Ectodermal cell (in vitro differentiated cells): Measurements from ENCODE around the gene LBHD2.
"Not testable (repeated sequence)": the region's sequence is repeated elsewhere in the genome, so short reads cannot be mapped to it uniquely, and the experiment has no call there.

Experiments used
- H3K27ac ChIP-seq: 2 replicates; pipeline ENCODE4 v1.7.0; 2013; ENCODE audit warnings: mild to moderate bottlenecking, low read depth, low read length; ENCODE audit not compliant: insufficient read depth, poor library complexity, severe bottlenecking
- H3K27me3 ChIP-seq: 2 replicates; pipeline ENCODE4 v1.7.0; 2013; ENCODE audit warnings: mild to moderate bottlenecking, low read length; ENCODE audit not compliant: insufficient read depth, control insufficient read depth, poor library complexity, severe bottlenecking
- H3K36me3 ChIP-seq: one replicate; pipeline ENCODE4 v1.7.0; 2013; ENCODE audit warnings: low read length; ENCODE audit not compliant: control insufficient read depth, insufficient read depth
- H3K4me1 ChIP-seq: one replicate; pipeline ENCODE4 v1.7.0; 2013; ENCODE audit warnings: low read length; ENCODE audit not compliant: control insufficient read depth, insufficient read depth
- H3K4me3 ChIP-seq: 2 replicates; pipeline ENCODE4 v1.7.0; 2013; ENCODE audit warnings: low read depth, low read length, control low read depth; ENCODE audit not compliant: insufficient read depth
- H3K9me3 ChIP-seq: 2 replicates; pipeline ENCODE4 v1.7.0; 2013; ENCODE audit warnings: mild to moderate bottlenecking, low read length, moderate library complexity; ENCODE audit not compliant: control insufficient read depth
- WGBS, 2 experiments: methylation state at CpG; one replicate each; pipeline ENCODE4 v1.1.7; 2013; ENCODE audit warnings: missing lambda C conversion rate in 2 of 2; 5-methylcytosine and 5-hydroxymethylcytosine counted together

Gene LBHD2

GRCh38 chr14:103112400-103113243 is 28.6 kb downstream of the LBHD2 start:
- Histone ChIP-seq H3K4me1 (peaks cover 32% of the 10 kb centered on the region), H3K4me3 (no peak overlapping the region), H3K27me3 (peaks cover 18% of the 10 kb centered on the region), H3K36me3 (no peaks in the 10 kb centered on the region), H3K27ac (no peak overlapping the region), H3K9me3 (no peaks in the 10 kb centered on the region)
- 78 to 85% methylated on average over 11 of the region's 11 CpGs for WGBS, 2 experiments

- Histone ChIP-seq H3K4me1 (peaks cover 32% of the 10 kb centered on the region), H3K27ac (no peak overlapping the region), H3K4me3 (no peak overlapping the region), H3K36me3 (no peaks in the 10 kb centered on the region), H3K27me3 (peaks cover 18% of the 10 kb centered on the region), H3K9me3 (no peaks in the 10 kb centered on the region)
- WGBS, 2 experiments = 87 to 92% methylated on average over 5 of the region's 5 CpGs
These were observed 29.3 kb downstream of the LBHD2 start for GRCh38 chr14:103113303-103113702.

GRCh38 chr14:103113774-103114173 is 29.8 kb downstream of the LBHD2 start:
- H3K9me3 ChIP-seq = no peaks in the 10 kb centered on the region
- H3K36me3 ChIP-seq = no peaks in the 10 kb centered on the region
- H3K27me3 ChIP-seq = peaks cover 18% of the 10 kb centered on the region
- 89 to 95% methylated on average over 13 of the region's 13 CpGs for WGBS, 2 experiments
- peaks cover 31% of the 10 kb centered on the region for H3K4me1 ChIP-seq
- H3K27ac ChIP-seq = no peak overlapping the region
- H3K4me3 ChIP-seq = no peak overlapping the region

GRCh38 chr14:103115086-103115679 is 31.2 kb downstream of the LBHD2 start:
- H3K9me3 ChIP-seq, H3K4me3 ChIP-seq, H3K27ac ChIP-seq, H3K36me3 ChIP-seq: not testable (repeated sequence)
- Histone ChIP-seq H3K27me3 (peaks cover 12% of the 10 kb centered on the region), H3K4me1 (peaks cover 24% of the 10 kb centered on the region)
- WGBS, 2 experiments = 93% methylated on average over 12 of the region's 12 CpGs

GRCh38 chr14:103115845-103116572 is 32.0 kb downstream of the LBHD2 start:
- Histone ChIP-seq H3K36me3 (no peaks in the 10 kb centered on the region), H3K9me3 (no peaks in the 10 kb centered on the region), H3K27me3 (peaks cover 6% of the 10 kb centered on the region), H3K4me3 (no peak overlapping the region), H3K4me1 (peaks cover 16% of the 10 kb centered on the region), H3K27ac (no peak overlapping the region)
- 92% methylated on average over 10 of the region's 10 CpGs for WGBS, 2 experiments

GRCh38 chr14:103116636-103117035 is 32.6 kb downstream of the LBHD2 start:
- Histone ChIP-seq H3K27ac (no peak overlapping the region), H3K9me3 (no peaks in the 10 kb centered on the region), H3K27me3 (peaks cover 9% of the 10 kb centered on the region), H3K4me3 (no peak overlapping the region), H3K36me3 (no peaks in the 10 kb centered on the region), H3K4me1 (peaks cover 16% of the 10 kb centered on the region)
- 93% methylated on average over 17 of the region's 17 CpGs for WGBS, 2 experiments

GRCh38 chr14:103117499-103117898 is 33.5 kb downstream of the LBHD2 start:
- H3K36me3 ChIP-seq, H3K27ac ChIP-seq, H3K9me3 ChIP-seq, H3K4me3 ChIP-seq: not testable (repeated sequence)
- peaks cover 17% of the 10 kb centered on the region for H3K27me3 ChIP-seq
- peaks cover 15% of the 10 kb centered on the region for H3K4me1 ChIP-seq
- WGBS, 2 experiments = 96% methylated on average over 7 of the region's 7 CpGs

GRCh38 chr14:103118018-103118662 is 34.1 kb downstream of the LBHD2 start:
- Histone ChIP-seq H3K27ac (no peak overlapping the region), H3K4me1 (peaks cover 14% of the 10 kb centered on the region), H3K9me3 (no peaks in the 10 kb centered on the region), H3K36me3 (no peaks in the 10 kb centered on the region), H3K27me3 (peaks cover 23% of the 10 kb centered on the region), H3K4me3 (no peak overlapping the region)
- 68 to 74% methylated on average over 9 of the region's 10 CpGs for whole genome bisulfite sequencing, 2 experiments

GRCh38 chr14:103118663-103119404 is 34.8 kb downstream of the LBHD2 start:
- Histone ChIP-seq H3K36me3 (no peaks in the 10 kb centered on the region), H3K4me3 (no peak overlapping the region), H3K27ac (no peak overlapping the region), H3K9me3 (no peaks in the 10 kb centered on the region), H3K27me3 (peaks cover 29% of the 10 kb centered on the region), H3K4me1 (peaks cover 14% of the 10 kb centered on the region)
- WGBS, 2 experiments = 86 to 87% methylated on average over 9 of the region's 9 CpGs
